GM18867 (cell line): ENCODE results near the gene MDGA2.
"Not testable (repeated sequence)": the region's sequence is repeated elsewhere in the genome, so short reads cannot be mapped to it uniquely, and the experiment has no call there.

Source experiments
- ATAC-seq: cut with Tn5 transposase; IDR thresholded peaks from one replicate; pipeline ENCODE4 v1.9.1; 2021; ENCODE audit warnings: mild to moderate bottlenecking, moderate library complexity; ENCODE audit not compliant: unreplicated experiment

MDGA2 gene

DNA sequence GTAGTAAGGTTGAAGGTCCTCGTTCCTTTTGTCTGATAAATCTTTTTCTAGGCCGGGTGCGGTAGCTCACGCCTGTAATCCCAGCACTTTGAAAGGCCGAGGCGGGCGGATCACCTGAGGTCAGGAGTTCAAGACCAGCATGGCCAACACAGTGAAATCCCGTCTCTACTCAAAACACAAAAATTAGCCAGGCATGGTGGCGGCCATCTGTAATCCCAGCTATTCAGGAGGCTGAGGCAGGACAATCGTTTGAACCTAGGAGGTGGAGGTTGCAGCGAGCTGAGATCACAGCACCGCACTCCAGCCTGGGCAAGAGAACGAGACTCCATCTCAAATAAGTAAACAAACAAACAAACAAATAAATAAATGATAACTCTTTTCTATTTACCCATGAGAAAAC is 51.3 kb downstream of the MDGA2 start:
- ATAC-seq: not testable (repeated sequence)

- ATAC-seq: no peak
These were observed 56.0 kb downstream of the MDGA2 start for GRCh38 chr14:47619392-47619791.

- no peak for ATAC-seq
These were observed 68.8 kb downstream of the MDGA2 start for GRCh38 chr14:47606566-47606965.

DNA sequence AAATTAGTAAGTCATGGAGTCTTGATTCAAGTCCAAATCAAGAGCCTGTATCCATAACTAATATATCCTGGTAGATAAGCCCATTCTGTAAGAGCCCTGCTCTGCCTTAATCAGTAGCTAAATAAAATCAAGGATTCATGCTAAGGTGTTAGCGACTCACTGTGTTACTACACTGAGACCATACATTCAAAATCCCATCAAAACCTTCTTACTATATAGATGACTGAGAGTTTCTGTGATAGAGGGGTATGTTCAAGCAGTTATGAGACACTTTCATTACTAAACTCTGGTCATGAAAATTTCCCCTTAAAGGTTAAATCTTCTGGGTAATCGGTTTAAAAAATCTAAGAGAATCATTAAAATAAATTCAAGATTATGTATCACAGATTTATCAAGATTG is 78.5 kb downstream of the MDGA2 start:
- peak; percentile 39 for ATAC-seq

GRCh38 chr14:47596232-47596631 is 79.2 kb downstream of the MDGA2 start:
- ATAC-seq: peak; percentile 89

- ATAC-seq: no peak
These were observed 79.9 kb downstream of the MDGA2 start for GRCh38 chr14:47595552-47595951.

DNA sequence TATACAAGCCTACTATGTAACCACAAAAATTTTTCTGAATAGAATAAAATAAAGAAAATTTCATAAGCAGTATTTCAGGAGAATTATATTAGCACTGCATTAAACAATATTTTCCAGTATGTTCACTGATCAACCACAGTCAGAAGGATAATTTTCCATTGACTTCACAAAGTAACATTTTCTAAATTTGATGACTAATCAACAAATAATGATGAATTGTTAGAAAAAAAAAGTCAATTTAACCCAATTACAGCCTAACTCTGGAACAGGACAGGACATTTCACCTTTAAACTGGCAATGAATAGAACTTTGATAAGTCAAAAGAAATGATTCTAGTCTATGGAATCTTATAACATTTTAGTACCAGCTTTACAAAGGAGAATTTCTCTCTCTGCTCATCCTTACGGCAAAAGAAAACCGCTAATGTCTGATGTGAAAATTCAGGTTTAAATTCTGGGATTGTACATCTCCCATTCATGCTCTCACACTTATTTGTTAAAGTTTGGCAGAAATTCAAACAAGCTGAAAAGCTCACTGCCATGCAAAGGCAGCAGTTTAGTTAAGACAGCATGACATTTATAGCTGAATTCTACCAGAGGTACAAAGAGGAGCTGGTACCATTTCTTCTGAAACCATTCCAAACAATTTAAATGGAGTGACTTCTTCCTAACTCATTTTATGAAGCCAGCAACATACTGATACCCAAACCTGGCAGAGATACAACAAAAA is 84.5 kb downstream of the MDGA2 start:
- ATAC-seq: no peak

DNA sequence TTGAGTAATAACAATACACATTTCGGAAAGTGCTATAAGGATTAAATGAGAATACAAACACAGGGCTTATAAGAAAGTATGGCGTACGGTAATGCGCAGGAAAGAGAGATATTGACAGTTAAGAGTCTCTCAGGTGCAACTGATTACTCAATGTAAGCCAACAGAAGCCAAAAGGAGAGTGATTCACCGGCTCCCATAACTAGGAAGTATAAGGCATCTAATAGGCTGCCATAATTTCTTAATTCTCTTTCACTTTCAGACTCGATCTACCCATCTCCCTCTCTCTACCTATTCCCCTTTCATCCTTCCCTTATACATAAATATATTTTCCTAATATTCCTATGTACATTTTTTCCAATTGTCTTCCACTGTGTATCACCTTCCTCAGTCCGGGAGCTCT is 90.0 kb downstream of the MDGA2 start:
- no peak for ATAC-seq

DNA sequence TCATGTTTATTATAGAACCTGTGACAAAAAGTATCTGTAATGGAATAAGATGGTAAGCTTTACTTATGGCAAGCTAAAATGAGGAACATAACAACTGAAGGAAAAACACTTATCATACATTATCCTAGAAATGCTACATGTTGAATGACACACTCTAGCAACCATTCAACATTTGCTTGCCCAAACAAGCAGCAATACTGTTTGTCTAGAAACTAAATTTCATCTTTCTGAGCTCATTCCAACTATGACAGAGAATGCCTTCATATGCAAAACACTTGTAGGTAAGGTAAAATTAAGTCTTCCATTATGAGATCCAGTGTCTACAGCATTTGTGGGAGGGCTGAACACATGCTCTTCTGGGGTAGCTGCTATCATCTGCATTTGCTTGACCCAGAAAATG is 108.1 kb downstream of the MDGA2 start:
- ATAC-seq: no peak

- ATAC-seq: no peak
These were observed 117.5 kb downstream of the MDGA2 start for GRCh38 chr14:47557894-47558293.

DNA sequence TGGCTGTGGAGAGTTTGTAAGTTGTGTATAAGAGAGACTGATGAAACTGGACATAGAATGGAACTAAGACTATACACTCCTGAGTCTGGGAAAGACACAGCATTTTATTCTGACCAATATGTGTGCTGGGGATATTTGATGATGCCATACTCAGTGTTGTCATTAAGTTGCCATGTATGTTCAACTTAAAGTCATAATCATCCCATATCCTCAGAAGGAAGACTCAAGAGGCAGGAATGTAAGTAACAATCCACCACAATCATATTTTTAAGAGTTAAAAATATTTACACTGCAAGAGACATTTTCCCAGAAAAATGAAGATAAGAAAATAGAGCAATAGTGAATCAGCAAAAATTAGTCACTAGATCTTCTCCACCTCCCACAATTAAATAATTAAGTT is 120.1 kb downstream of the MDGA2 start:
- no peak for ATAC-seq

- no peak for ATAC-seq
These were observed 125.5 kb downstream of the MDGA2 start for GRCh38 chr14:47549886-47550285.

GRCh38 chr14:47543459-47543858 is 131.9 kb downstream of the MDGA2 start:
- ATAC-seq: no peak

DNA sequence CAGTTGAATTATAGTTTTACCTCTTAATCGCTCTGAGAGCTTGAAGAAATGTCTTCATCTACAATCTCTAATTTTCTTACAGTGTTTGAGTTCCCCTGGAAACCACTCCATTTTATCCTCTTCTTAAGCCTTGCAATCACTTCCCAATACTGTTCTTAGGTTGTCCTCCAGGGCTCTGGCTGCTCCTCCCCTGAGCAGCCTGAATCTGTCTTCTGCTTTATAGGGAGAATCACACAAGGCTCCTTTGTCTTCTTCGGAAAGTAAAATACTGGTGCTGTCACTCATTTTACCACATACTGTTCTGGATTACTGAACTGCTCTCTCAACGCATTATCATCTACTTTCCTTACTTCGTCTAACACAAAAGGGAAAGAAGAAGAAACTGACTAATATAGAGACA is 133.7 kb downstream of the MDGA2 start:
- no peak for ATAC-seq

GRCh38 chr14:47539031-47539461 is 136.4 kb downstream of the MDGA2 start:
- ATAC-seq: no peak

- ATAC-seq: no peak
These were observed 139.1 kb downstream of the MDGA2 start for GRCh38 chr14:47536341-47536740.

DNA sequence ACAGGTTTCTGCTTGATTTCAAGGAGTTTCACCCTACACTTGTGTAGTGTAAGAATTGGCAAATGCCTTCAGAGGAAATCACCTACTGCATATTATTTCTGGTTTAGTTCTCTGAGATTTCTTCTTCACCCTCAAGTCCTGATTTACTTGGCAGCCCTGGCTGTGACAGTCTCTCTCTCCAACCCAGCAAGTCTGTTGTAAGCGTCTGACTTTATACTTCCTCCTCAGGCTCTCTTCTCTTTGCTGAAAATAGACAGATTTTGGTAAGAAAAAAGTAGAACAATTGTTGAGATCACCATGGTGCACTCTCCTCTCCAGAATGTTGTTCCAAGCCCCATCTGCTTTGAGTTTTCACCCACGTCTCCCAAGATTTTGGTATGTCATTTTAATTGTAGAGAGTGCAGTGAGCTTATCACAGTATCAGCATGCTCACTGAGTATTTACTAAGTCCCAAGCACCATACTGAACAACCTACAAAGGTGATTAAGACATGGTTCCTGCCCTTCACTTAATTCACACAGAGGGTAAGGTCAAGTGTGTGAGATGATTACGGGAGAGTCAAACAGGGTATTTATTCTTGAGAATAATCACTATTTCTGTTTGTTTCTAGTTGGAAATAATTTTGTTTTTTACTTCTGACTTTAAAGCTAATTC is 148.7 kb downstream of the MDGA2 start:
- no peak for ATAC-seq

GRCh38 chr14:47524524-47524923 is 150.9 kb downstream of the MDGA2 start:
- ATAC-seq: no peak

GRCh38 chr14:47520382-47520781 is 155.0 kb downstream of the MDGA2 start:
- ATAC-seq: no peak

DNA sequence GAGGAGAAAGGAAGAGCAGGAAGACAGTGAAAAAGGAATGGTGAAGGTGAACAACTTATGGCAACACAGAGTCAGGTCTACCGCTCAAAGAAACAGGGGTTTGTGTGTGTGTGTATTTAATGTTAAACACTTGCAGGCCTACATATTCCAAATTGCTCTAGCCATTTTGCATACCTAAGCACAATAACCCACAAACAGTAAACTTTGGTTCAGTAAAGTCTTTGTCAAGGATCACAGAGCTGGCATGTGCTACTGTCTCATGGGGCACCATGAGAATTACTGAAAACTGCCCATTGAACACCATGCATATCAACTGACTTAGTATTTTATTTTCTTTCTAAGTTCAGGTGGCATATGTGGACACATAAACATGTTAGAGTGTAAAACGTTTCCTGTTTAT is 163.6 kb downstream of the MDGA2 start:
- no peak for ATAC-seq

DNA sequence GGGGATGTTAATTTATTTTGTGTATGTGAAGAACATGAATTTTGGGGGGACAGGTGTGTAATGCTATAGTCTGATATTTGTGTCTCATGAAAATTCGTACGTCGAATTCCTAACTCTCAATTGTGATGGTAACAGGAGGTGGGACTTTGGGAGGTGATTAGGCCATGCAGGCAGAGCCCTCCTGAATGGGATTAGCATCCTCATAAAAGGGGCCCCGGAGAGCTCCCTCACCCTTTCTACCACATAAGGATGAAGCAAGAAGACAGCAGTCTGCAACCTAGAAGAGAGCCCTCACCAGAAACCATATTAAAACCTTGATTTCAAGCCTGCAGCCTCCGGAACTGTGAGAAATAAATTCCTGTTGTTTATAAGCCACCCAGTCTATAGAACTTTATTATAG is 165.4 kb downstream of the MDGA2 start:
- no peak for ATAC-seq

DNA sequence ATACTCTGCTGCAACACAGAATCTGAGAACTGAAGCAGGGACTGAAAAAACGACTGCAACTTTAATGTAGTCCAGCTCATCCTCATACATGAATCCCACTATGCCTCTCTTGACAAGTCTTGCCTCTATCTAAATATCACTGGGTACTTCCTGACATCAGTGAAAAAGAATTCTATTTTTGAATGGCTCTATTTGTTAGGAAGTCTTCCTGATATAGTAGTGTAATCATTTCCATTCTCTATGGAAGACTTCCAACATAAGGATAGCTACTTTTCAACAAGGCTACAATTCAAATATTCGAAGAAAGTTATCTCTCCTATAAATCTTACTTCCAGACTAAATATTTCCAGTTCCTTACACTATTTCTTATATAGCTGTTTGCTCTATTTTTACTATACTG is 167.5 kb downstream of the MDGA2 start:
- ATAC-seq: no peak

GRCh38 chr14:47500369-47500768 is 175.0 kb downstream of the MDGA2 start:
- no peak for ATAC-seq
